Measurements from ENCODE around the gene RNASEH2A.
A peak's percentile ranks its signal among the peaks of the same experiment; 100 is the strongest.
"Not testable (repeated sequence)": the region's sequence is repeated elsewhere in the genome, so short reads cannot be mapped to it uniquely, and the experiment has no call there.

Gene RNASEH2A

GRCh38 chr19:12834566-12834943, 28.2 kb downstream of the RNASEH2A start, which contains the start of gene RTBDN:
RTBDN (minus strand) TSS chr19:12834579; CDS start chr19:12829979, 4,600 bp downstream.
- DNase-seq, result no peak

DNA sequence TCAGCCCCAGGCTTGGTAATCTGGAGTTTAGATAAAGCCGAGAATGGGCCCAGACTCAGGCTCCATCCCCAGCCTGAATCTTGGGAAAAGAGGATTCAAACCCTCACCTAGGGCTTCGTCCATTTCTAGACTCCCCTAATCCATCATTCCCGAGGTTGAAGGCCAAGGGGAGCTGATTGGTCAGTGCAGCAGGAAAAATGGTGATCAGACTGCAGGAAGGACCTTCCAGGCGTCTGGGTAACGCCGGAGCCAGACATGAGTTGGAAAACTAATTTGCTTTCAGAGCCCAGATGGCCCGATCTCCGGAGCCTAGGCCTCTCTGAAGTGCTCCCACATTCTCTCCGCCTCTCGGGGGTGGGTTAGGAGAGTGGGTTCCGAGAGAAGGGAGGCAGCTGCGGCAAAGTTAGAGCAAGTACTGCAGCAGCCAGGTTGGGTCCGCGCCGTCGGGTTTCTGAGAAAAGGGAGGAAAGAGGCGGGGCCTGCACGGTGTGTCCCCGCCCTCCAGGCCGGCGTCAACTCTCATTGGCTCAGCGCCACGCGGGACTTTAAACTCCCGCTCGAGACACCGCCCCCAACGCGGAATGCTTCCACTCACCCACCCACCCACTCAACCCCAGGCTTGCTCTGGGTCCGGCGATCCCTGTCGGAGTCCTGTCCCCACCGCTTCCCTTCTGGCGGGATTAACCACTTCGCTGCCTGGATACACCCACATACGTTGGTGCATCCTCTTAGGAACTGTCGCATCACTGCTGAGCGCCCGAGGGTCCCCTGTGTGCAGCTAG, 28.8 kb downstream of the RNASEH2A start:
- no peak for DNase-seq

GRCh38 chr19:12836529-12836863, 30.1 kb downstream of the RNASEH2A start:
- no peak for DNase-seq

GRCh38 chr19:12837225-12837624, 30.8 kb downstream of the RNASEH2A start:
- DNase-seq, result no peak

GRCh38 chr19:12838182-12838885, 31.9 kb downstream of the RNASEH2A start, which contains the start of gene MAST1:
MAST1 (plus strand) TSS chr19:12838515; CDS start chr19:12838573, 58 bp downstream.
- DNase-seq, result no peak

GRCh38 chr19:12838886-12839756, 32.7 kb downstream of the RNASEH2A start:
- no peak for DNase-seq

DNA sequence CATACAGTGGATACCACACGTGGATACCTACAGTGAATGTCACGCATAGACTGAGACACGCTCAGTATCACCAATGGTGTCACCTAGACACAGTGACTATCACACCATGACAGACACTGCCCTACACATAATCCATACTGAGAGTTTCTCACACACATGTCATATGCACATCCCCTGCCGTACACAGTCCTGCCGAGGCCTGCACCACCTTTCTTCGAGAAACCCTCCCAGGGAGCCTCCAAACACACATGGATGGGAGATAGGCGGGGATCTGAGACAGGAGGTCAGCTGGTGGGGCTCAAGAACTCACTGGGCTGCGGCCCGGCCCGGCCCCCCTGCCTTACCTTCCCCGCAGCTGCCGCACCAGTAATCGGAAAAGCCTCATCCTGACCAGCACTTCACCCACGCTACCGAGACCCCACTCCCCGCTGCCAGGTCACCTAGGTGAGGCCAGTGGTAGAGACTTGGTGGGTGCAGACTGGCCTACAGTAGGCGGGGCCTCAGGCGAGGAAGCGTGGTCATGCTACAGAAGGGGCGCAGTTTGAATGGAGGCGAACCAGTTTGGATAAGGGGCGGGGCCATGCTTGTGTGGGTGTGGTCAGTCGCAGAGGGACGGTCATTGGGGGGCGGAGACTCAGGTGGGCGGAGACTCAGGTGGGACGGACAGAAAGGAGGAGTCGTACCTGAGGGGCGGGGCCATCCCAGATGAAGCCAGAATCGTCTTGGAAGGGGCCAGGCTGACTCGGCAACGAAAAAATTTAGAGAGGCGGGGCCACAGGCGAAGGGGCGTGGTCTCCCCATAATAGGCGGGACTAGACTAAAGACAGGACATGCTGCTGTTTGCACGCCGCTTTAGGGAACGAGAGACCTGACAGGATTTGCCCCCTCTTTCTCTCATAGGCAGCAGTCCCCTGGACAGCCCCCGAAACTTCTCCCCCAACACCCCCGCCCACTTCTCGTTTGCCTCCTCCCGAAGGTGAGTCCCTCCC, 34.0 kb downstream of the RNASEH2A start:
- no peak for DNase-seq

GRCh38 chr19:12841094-12841493, 34.7 kb downstream of the RNASEH2A start:
- no peak for DNase-seq

DNA sequence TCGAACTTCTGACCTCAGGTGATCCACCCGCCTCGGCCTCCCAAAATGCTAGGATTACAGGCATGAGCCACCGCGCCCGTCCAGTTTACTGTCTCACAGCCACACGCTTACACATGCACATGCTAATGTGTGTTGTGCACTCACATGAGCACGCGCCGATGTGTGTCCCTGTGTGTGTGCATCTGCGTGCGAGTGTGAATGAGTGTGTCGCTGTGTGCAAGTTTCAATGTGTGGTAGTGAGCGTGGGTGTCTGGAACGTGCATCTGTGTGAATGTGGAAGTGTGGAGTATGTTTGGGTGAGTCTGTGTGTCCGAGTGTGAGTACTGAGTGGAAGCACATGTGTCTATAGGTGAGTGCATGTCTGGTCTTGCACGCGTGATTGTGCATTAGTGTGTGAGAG, 36.1 kb downstream of the RNASEH2A start:
- no peak for DNase-seq

DNA sequence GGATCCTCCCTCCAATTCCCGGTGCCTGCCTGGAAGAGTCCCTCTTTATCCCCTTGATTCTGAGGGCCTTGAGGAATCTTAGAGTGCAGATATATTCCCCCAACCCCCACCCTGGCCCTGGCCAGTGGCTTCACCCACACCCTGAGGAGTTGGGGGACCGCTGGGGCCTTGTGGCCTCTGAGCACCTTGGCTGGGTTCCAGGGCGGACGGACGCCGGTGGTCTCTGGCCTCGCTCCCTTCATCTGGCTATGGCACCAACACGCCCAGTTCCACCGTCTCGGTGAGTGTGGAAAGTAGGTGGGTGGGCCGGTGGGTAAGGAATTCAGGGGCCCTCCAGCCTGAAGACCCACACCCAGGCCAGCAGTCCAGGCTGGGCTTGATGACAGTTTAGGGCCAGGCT, 36.9 kb downstream of the RNASEH2A start:
- no peak for DNase-seq

- no peak for DNase-seq
Observed at GRCh38 chr19:12843999-12844732, 37.8 kb downstream of the RNASEH2A start.

GRCh38 chr19:12846613-12847012, 40.2 kb downstream of the RNASEH2A start:
- not testable (repeated sequence) for DNase-seq

DNA sequence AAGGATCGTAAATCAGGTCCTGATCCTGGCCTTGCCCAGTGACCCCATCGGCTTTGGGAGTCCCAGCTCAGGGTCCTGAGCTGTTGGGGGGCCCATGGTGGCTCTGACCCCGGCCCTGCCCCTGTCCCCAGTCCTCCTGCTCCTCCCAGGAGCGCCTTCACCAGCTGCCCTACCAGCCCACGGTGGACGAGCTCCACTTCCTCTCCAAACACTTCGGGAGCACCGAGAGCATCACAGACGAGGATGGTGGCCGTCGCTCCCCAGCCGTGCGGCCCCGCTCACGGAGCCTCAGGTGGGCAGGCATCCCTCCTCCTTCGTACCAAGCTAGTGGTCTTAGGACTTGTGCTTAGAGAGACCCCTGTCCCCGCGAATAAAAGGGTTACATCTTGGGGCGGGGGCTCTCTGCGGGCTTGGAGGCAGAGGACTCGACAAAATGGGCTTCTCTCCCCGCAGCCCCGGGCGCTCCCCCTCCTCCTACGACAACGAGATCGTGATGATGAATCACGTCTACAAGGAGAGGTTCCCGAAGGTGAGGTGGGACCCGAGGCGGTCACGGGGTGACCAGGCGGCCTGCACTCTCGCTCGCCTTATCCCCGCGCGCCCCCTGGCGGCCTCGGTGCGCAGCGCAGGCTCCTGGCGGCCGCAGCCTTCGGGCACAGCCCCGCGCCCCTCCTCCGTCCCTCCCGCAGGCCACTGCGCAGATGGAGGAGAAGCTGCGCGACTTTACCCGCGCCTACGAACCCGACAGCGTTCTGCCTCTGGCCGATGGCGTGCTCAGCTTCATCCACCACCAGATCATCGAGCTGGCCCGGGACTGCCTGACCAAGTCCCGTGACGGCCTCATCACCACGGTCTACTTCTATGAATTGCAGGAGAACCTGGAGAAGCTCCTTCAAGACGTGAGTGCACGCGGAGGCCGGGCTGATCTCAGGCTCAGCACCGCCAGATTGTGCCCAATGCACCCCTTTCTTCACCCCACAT, 41.1 kb downstream of the RNASEH2A start:
- peak; percentile 45 for DNase-seq

GRCh38 chr19:12856653-12857052, 50.3 kb downstream of the RNASEH2A start:
- no peak for DNase-seq

GRCh38 chr19:12858041-12858928, 51.9 kb downstream of the RNASEH2A start:
- DNase-seq, result no peak

DNA sequence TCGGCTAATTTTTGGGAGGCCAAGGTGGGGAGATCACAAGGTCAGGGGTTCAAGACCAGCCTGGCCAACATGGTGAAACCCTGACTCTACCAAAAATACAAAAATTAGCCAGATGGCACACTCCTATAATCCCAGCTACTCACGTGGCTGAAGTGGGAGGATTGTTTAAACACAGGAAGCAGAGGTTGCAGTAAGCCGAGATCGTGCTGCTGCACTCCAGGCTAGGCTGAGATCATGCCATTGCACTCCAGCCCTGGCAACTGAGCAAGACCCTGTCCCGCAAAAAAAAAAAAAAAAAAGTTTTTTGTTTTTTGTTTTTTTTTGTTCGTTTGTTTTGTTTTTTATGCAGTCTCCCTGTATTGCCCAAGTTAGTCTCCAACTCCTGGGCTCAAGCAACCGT, 53.2 kb downstream of the RNASEH2A start:
- DNase-seq, result peak; percentile 13

Data from DMS 273 treated with DMSO at 0.1 percent for 48 hours (cell line).